ENCODE data around the gene PRDM10.
A peak's percentile ranks its signal among the peaks of the same experiment; 100 is the strongest.

The PRDM10 gene

DNA sequence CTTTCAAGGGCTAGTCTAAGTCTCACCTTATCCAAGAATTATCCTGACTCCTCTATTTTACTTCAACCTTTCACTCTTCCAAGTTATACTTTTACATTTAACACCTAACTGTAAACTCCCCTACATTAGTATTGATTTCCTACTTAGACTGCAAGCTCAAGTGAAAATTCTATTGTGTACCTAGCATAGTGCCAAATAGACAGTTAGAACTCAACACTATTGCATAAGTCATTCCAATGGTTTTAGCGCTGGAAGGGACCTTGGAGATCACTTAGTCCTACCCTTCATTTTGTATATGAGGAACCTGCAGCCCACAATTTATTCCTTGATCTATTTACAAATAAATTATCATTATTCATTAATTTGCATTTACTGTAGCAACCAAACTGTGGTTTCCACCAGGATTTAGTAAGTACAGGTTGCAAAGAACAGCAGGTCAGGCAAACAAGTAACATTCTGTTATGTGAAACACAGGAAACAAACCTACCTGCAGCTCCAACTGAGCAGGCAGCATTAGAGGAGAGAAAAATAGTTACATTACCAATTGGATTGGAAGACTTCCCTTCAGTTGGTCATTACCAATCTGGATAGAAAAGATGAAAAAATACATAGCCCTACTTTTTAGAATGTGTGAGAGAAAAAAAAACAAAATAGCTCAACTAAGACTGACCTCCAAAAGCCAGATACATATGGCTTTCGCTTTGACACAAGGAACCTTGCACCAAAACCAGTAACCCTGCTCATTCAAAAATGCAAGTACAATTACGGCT, 73.5 kb downstream of the PRDM10 start:
- peaks cover 3 to 21% (median 5%) of the 10 kb centered on the region in 4 experiments for H3K36me3 ChIP-seq (ENCODE audit: control insufficient read depth in 4 of 4, insufficient read depth in 4 of 4, low read length in 3 of 4)
- no peaks in the 10 kb centered on the region for H3K9me3 ChIP-seq (ENCODE audit: control extremely low read depth in 1 of 5, control insufficient read depth in 4 of 5, insufficient read depth in 2 of 5, low read depth in 1 of 5, low read length in 4 of 5)
- no peaks in the 10 kb centered on the region for H3K27me3 ChIP-seq (replicated peaks in 2 of 5; ENCODE audit: control insufficient read depth in 4 of 5, insufficient read depth in 5 of 5, low read length in 4 of 5)
- WGBS (ENCODE audit: insufficient coverage), result 100% methylated on average over 1 of the region's 3 CpGs
- no peak overlapping the region for H3K4me3 ChIP-seq (ENCODE audit: control insufficient read depth in 1 of 7, extremely low read depth in 1 of 7, insufficient read depth in 4 of 7, low read depth in 2 of 7, low read length in 6 of 7)
- DNase-seq, result no peak
- H3K27ac ChIP-seq (ENCODE audit: insufficient read depth in 1 of 2, low read depth in 1 of 2, low read length in 2 of 2, poor library complexity in 1 of 2, severe bottlenecking in 2 of 2), result no peak overlapping the region
- H3K4me1 ChIP-seq (ENCODE audit: control extremely low read depth in 1 of 4, control insufficient read depth in 4 of 4, insufficient read depth in 4 of 4, low read length in 3 of 4), result peaks cover 0 to 15% (median 5%) of the 10 kb centered on the region in 4 experiments
- CTCF ChIA-PET, result interaction anchor here (1.1 to 12.8 kb wide), 5 partner anchors 12 to 216 kb away, joined by 3 to 150 read pairs (median 4); no protein-coding TSS in a partner anchor
- POLR2A ChIA-PET, result no interaction called here

DNA sequence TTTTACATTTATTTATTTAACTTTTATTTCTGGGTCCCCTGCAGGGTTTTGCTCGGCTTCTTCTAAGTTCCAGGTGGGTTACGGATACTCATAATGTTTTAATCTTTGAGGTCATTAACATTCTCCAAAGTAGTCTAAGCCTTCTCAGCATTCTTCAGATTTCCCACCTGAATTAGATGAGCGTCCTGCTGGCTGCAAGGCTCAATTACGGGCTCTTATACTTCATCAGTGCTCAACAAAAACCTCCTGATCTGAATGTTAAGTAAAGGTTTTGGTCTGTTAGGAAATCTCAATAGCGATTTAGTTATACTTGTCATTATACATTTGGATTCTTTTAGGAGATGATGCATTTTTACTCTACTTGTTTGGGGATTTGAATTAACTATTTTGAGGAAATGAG, 80.0 kb downstream of the PRDM10 start:
- WGBS (ENCODE audit: insufficient coverage), result no CpG with 5 or more reads among the region's 5 CpGs
- peak in 2 of 3 donors; percentile 30 to 34 for DNase-seq
- peaks cover 0 to 12% (median 7%) of the 10 kb centered on the region in 4 experiments for H3K36me3 ChIP-seq (ENCODE audit: control insufficient read depth in 4 of 4, insufficient read depth in 4 of 4, low read length in 3 of 4)
- ChIA-PET CTCF (interaction anchor here (0.7 to 12.8 kb wide), 14 partner anchors 13 to 227 kb away, joined by 3 to 150 read pairs (median 4); no protein-coding TSS in a partner anchor), POLR2A (no interaction called here)
- no peaks in the 10 kb centered on the region for H3K9me3 ChIP-seq (ENCODE audit: control extremely low read depth in 1 of 5, control insufficient read depth in 4 of 5, insufficient read depth in 2 of 5, low read depth in 1 of 5, low read length in 4 of 5)
- no peak overlapping the region for H3K27ac ChIP-seq (ENCODE audit: insufficient read depth in 1 of 2, low read depth in 1 of 2, low read length in 2 of 2, poor library complexity in 1 of 2, severe bottlenecking in 2 of 2)
- H3K4me1 ChIP-seq (ENCODE audit: control extremely low read depth in 1 of 4, control insufficient read depth in 4 of 4, insufficient read depth in 4 of 4, low read length in 3 of 4), result peaks cover 3 to 29% (median 9%) of the 10 kb centered on the region in 4 experiments
- H3K4me3 ChIP-seq (ENCODE audit: control insufficient read depth in 1 of 7, extremely low read depth in 1 of 7, insufficient read depth in 4 of 7, low read depth in 2 of 7, low read length in 6 of 7), result no peak overlapping the region
- no peaks in the 10 kb centered on the region for H3K27me3 ChIP-seq (replicated peaks in 2 of 5; ENCODE audit: control insufficient read depth in 4 of 5, insufficient read depth in 5 of 5, low read length in 4 of 5)

DNA sequence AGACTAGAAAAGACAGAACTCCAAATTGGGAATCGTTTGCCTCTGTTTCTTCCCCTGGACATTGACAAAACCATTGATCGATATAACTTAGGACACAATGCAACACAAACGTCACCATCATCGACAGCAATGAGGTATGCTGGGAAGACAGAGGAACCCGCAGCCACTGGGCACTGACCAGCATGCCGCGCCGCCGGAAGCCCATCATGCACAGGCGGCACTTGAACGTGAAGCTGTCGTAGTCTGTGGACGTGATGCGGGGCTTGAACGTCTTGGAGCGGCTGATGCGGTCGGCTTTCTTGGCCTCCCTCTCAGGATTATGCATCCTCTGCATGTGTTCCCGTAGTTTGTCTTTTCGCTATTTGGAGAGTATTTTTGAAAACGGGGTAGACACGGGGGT, 84.3 kb downstream of the PRDM10 start:
- no peak for DNase-seq
- peaks cover 3 to 18% (median 9%) of the 10 kb centered on the region in 4 experiments for H3K4me1 ChIP-seq (ENCODE audit: control extremely low read depth in 1 of 4, control insufficient read depth in 4 of 4, insufficient read depth in 4 of 4, low read length in 3 of 4)
- 98% methylated on average over 19 of the region's 22 CpGs for WGBS (ENCODE audit: insufficient coverage)
- H3K36me3 ChIP-seq (ENCODE audit: control insufficient read depth in 4 of 4, insufficient read depth in 4 of 4, low read length in 3 of 4), result peaks cover 0 to 28% (median 23%) of the 10 kb centered on the region in 4 experiments
- H3K4me3 ChIP-seq (ENCODE audit: control insufficient read depth in 1 of 7, extremely low read depth in 1 of 7, insufficient read depth in 4 of 7, low read depth in 2 of 7, low read length in 6 of 7), result no peak overlapping the region
- ChIA-PET POLR2A (no interaction called here), CTCF (interaction anchor here (1.2 kb wide), 1 partner anchor 228 kb away, joined by 3 read pairs; no protein-coding TSS in a partner anchor)
- no peak overlapping the region for H3K27ac ChIP-seq (ENCODE audit: insufficient read depth in 1 of 2, low read depth in 1 of 2, low read length in 2 of 2, poor library complexity in 1 of 2, severe bottlenecking in 2 of 2)
- H3K9me3 ChIP-seq (ENCODE audit: control extremely low read depth in 1 of 5, control insufficient read depth in 4 of 5, insufficient read depth in 2 of 5, low read depth in 1 of 5, low read length in 4 of 5), result no peaks in the 10 kb centered on the region
- H3K27me3 ChIP-seq (replicated peaks in 2 of 5; ENCODE audit: control insufficient read depth in 4 of 5, insufficient read depth in 5 of 5, low read length in 4 of 5), result no peaks in the 10 kb centered on the region

- ChIA-PET POLR2A (no interaction called here), CTCF (interaction anchor here (1.2 kb wide), 1 partner anchor 229 kb away, joined by 3 read pairs; no protein-coding TSS in a partner anchor)
- WGBS (ENCODE audit: insufficient coverage), result 100% methylated on average over 2 of the region's 2 CpGs
- Histone ChIP-seq H3K4me1 (ENCODE audit: control extremely low read depth in 1 of 4, control insufficient read depth in 4 of 4, insufficient read depth in 4 of 4, low read length in 3 of 4) (peaks cover 3 to 11% (median 7%) of the 10 kb centered on the region in 4 experiments), H3K27ac (ENCODE audit: insufficient read depth in 1 of 2, low read depth in 1 of 2, low read length in 2 of 2, poor library complexity in 1 of 2, severe bottlenecking in 2 of 2) (no peak overlapping the region), H3K36me3 (ENCODE audit: control insufficient read depth in 4 of 4, insufficient read depth in 4 of 4, low read length in 3 of 4) (peaks cover 0 to 28% (median 23%) of the 10 kb centered on the region in 4 experiments), H3K4me3 (ENCODE audit: control insufficient read depth in 1 of 7, extremely low read depth in 1 of 7, insufficient read depth in 4 of 7, low read depth in 2 of 7, low read length in 6 of 7) (no peak overlapping the region), H3K9me3 (ENCODE audit: control extremely low read depth in 1 of 5, control insufficient read depth in 4 of 5, insufficient read depth in 2 of 5, low read depth in 1 of 5, low read length in 4 of 5) (no peaks in the 10 kb centered on the region), H3K27me3 (replicated peaks in 2 of 5; ENCODE audit: control insufficient read depth in 4 of 5, insufficient read depth in 5 of 5, low read length in 4 of 5) (no peaks in the 10 kb centered on the region)
- DNase-seq, result no peak
Measured at GRCh38 chr11:129917231-129917630, 85.4 kb downstream of the PRDM10 start.

DNA sequence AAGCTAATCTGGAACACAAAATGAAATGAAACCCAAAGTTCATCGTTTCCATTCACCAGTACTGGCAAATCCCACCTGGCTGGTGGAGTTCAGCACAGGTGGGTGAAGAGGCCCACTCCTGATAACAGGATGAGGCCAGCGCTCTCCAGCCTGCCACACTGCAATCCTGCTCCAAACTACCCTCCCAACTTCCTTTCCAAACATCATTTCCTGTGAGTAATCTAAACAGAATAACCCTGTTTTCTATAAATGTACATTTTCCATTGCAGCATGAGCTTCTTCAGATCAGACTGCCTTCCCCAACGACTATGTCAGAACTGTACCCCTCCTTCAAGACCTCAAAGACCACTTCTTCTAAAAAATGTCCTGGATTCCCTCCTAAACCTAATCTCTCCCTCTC, 91.3 kb downstream of the PRDM10 start:
- DNase-seq, result no peak
- WGBS (ENCODE audit: insufficient coverage), result 35% methylated on average over 2 of the region's 3 CpGs
- Histone ChIP-seq H3K27ac (ENCODE audit: insufficient read depth in 1 of 2, low read depth in 1 of 2, low read length in 2 of 2, poor library complexity in 1 of 2, severe bottlenecking in 2 of 2) (peak overlapping the region in 1 of 2 experiments; percentile 36), H3K4me3 (ENCODE audit: control insufficient read depth in 1 of 7, extremely low read depth in 1 of 7, insufficient read depth in 4 of 7, low read depth in 2 of 7, low read length in 6 of 7) (no peak overlapping the region), H3K36me3 (ENCODE audit: control insufficient read depth in 4 of 4, insufficient read depth in 4 of 4, low read length in 3 of 4) (peaks cover 2 to 32% (median 21%) of the 10 kb centered on the region in 4 experiments), H3K4me1 (ENCODE audit: control extremely low read depth in 1 of 4, control insufficient read depth in 4 of 4, insufficient read depth in 4 of 4, low read length in 3 of 4) (peaks cover 0 to 9% (median 3%) of the 10 kb centered on the region in 4 experiments), H3K9me3 (ENCODE audit: control extremely low read depth in 1 of 5, control insufficient read depth in 4 of 5, insufficient read depth in 2 of 5, low read depth in 1 of 5, low read length in 4 of 5) (no peaks in the 10 kb centered on the region), H3K27me3 (replicated peaks in 2 of 5; ENCODE audit: control insufficient read depth in 4 of 5, insufficient read depth in 5 of 5, low read length in 4 of 5) (no peaks in the 10 kb centered on the region)
- ChIA-PET POLR2A (no interaction called here), CTCF (interaction anchor here (4.4 kb wide), 1 partner anchor 11 kb away, joined by 29 read pairs; no protein-coding TSS in a partner anchor)

GRCh38 chr11:129910360-129910759, 92.3 kb downstream of the PRDM10 start:
- Histone ChIP-seq H3K27ac (ENCODE audit: insufficient read depth in 1 of 2, low read depth in 1 of 2, low read length in 2 of 2, poor library complexity in 1 of 2, severe bottlenecking in 2 of 2) (no peak overlapping the region), H3K9me3 (ENCODE audit: control extremely low read depth in 1 of 5, control insufficient read depth in 4 of 5, insufficient read depth in 2 of 5, low read depth in 1 of 5, low read length in 4 of 5) (no peaks in the 10 kb centered on the region), H3K4me1 (ENCODE audit: control extremely low read depth in 1 of 4, control insufficient read depth in 4 of 4, insufficient read depth in 4 of 4, low read length in 3 of 4) (peaks cover 0 to 9% (median 3%) of the 10 kb centered on the region in 4 experiments), H3K27me3 (replicated peaks in 2 of 5; ENCODE audit: control insufficient read depth in 4 of 5, insufficient read depth in 5 of 5, low read length in 4 of 5) (no peaks in the 10 kb centered on the region), H3K36me3 (ENCODE audit: control insufficient read depth in 4 of 4, insufficient read depth in 4 of 4, low read length in 3 of 4) (peaks cover 7 to 35% (median 18%) of the 10 kb centered on the region in 4 experiments), H3K4me3 (ENCODE audit: control insufficient read depth in 1 of 7, extremely low read depth in 1 of 7, insufficient read depth in 4 of 7, low read depth in 2 of 7, low read length in 6 of 7) (no peak overlapping the region)
- DNase-seq, result no peak
- CTCF ChIA-PET, result interaction anchor here (0.7 to 4.4 kb wide), 5 partner anchors 9 to 305 kb away, joined by 3 to 29 read pairs (median 4); no protein-coding TSS in a partner anchor
- 100% methylated on average over 1 of the region's 7 CpGs for WGBS (ENCODE audit: insufficient coverage)
- POLR2A ChIA-PET, result no interaction called here

GRCh38 chr11:129905402-129905801, 97.2 kb downstream of the PRDM10 start:
- POLR2A ChIA-PET, result interaction anchor here (0.6 kb wide), 1 partner anchor 234 kb away, joined by 3 read pairs; no protein-coding TSS in a partner anchor
- Histone ChIP-seq H3K27ac (ENCODE audit: insufficient read depth in 1 of 2, low read depth in 1 of 2, low read length in 2 of 2, poor library complexity in 1 of 2, severe bottlenecking in 2 of 2) (no peak overlapping the region), H3K9me3 (ENCODE audit: control extremely low read depth in 1 of 5, control insufficient read depth in 4 of 5, insufficient read depth in 2 of 5, low read depth in 1 of 5, low read length in 4 of 5) (no peaks in the 10 kb centered on the region), H3K27me3 (replicated peaks in 2 of 5; ENCODE audit: control insufficient read depth in 4 of 5, insufficient read depth in 5 of 5, low read length in 4 of 5) (no peaks in the 10 kb centered on the region), H3K36me3 (ENCODE audit: control insufficient read depth in 4 of 4, insufficient read depth in 4 of 4, low read length in 3 of 4) (peaks cover 6 to 45% (median 17%) of the 10 kb centered on the region in 4 experiments), H3K4me1 (ENCODE audit: control extremely low read depth in 1 of 4, control insufficient read depth in 4 of 4, insufficient read depth in 4 of 4, low read length in 3 of 4) (no peaks in the 10 kb centered on the region), H3K4me3 (ENCODE audit: control insufficient read depth in 1 of 7, extremely low read depth in 1 of 7, insufficient read depth in 4 of 7, low read depth in 2 of 7, low read length in 6 of 7) (no peak overlapping the region)
- CTCF ChIA-PET, result interaction anchor here (1.0 to 1.8 kb wide), 2 partner anchors 16 to 226 kb away, joined by 4 to 6 read pairs; no protein-coding TSS in a partner anchor
- no peak for DNase-seq
- WGBS (ENCODE audit: insufficient coverage), result 98% methylated on average over 8 of the region's 8 CpGs
